SK-N-SH (cell line): Measurements from ENCODE around the gene CD6. TPM values are rescaled to one million over a fixed set of nuclear protein-coding genes. Genes with fewer than 3 reads are reported as not detected.

Source experiments
- CTCF ChIA-PET: fragments of 300-600, 350-600 bp; formaldehyde crosslinking; extraction: SDS; loops from one replicate; lab custom pipeline; 2021; lab: Yijun Ruan, JAX
- POLR2A ChIA-PET: fragments of 350-600 bp; sonication (Branson Sonifier 250); formaldehyde crosslinking; extraction: SDS; loops from one replicate; lab custom pipeline; 2020; ENCODE audit warnings: antibody characterized with exemption, inconsistent platforms; lab: Yijun Ruan, JAX
- DNase-seq: peaks from one replicate; pipeline ENCODE4 v3.0.0; 2012
- H2AFZ ChIP-seq: fragments of 200-600 bp; sonication (generic); 2 replicates; pipeline ENCODE4 v1.8.1; 2016; ENCODE audit warnings: antibody characterized with exemption, mild to moderate bottlenecking, low read depth
- H3F3A ChIP-seq: fragments of 200-600 bp; sonication (generic); replicated peaks from 2 replicates; pipeline ENCODE3; 2016; ENCODE audit warnings: antibody characterized with exemption, mild to moderate bottlenecking; ENCODE audit not compliant: insufficient read depth
- H3K27ac ChIP-seq, 2 experiments: fragments of 200-500 bp in 1 of 2; fragments of 200-600 bp in 1 of 2; sonication (Bioruptor generic) in 1 of 2; sonication (generic), shearing (Covaris generic) in 1 of 2; 2 replicates each; pipeline versions ENCODE4 v1.5.1 to v1.6.1; 2014 to 2016; ENCODE audit warnings: low read depth in 2 of 2, inconsistent platforms in 1 of 2, low read length in 1 of 2, mild to moderate bottlenecking in 1 of 2, mixed read lengths in 1 of 2
- H3K27me3 ChIP-seq: fragments of 200-600 bp; sonication (generic), shearing (Covaris generic); 2 replicates; pipeline ENCODE4 v1.6.1; 2016; ENCODE audit warnings: mixed run types; ENCODE audit not compliant: insufficient read depth
- H3K36me3 ChIP-seq, 2 experiments: fragments of 200-500 bp in 1 of 2; fragments of 200-600 bp in 1 of 2; sonication (Bioruptor generic) in 1 of 2; sonication (generic) in 1 of 2; replicated peaks in 1 of 2; 2 replicates each; pipeline versions ENCODE3 to v1.5.1; 2014 to 2016; ENCODE audit warnings: low read length in 1 of 2, mild to moderate bottlenecking in 1 of 2; ENCODE audit not compliant: insufficient read depth in 2 of 2, control insufficient read depth in 1 of 2
- H3K4me1 ChIP-seq, 2 experiments: fragments of 200-500 bp in 1 of 2; fragments of 200-600 bp in 1 of 2; sonication (Bioruptor generic) in 1 of 2; sonication (generic), shearing (Covaris generic) in 1 of 2; 2 replicates each; pipeline versions ENCODE4 v1.5.1 to v1.6.1; 2014 to 2016; ENCODE audit warnings: low read depth in 1 of 2, low read length in 1 of 2, mixed run types in 1 of 2; ENCODE audit not compliant: insufficient read depth in 2 of 2, control insufficient read depth in 1 of 2
- H3K4me2 ChIP-seq: fragments of 200-600 bp; sonication (generic), shearing (Covaris generic); 2 replicates; pipeline ENCODE4 v1.6.1; 2017; ENCODE audit warnings: mixed run types
- H3K4me3 ChIP-seq, 2 experiments: fragments of 200-500 bp in 1 of 2; fragments of 200-600 bp in 1 of 2; sonication (Bioruptor generic) in 1 of 2; sonication (generic), shearing (Covaris generic) in 1 of 2; 2 replicates each; pipeline versions ENCODE4 v1.5.1 to v1.8.1; 2014 to 2016; ENCODE audit warnings: low read depth in 2 of 2, inconsistent platforms in 1 of 2, low read length in 1 of 2, mild to moderate bottlenecking in 1 of 2, mixed read lengths in 1 of 2, moderate library complexity in 1 of 2
- H3K79me2 ChIP-seq: fragments of 200-600 bp; sonication (generic); 2 replicates; pipeline ENCODE4 v1.8.1; 2017; ENCODE audit warnings: mild to moderate bottlenecking; ENCODE audit not compliant: insufficient read depth
- H3K9ac ChIP-seq: fragments of 200-600 bp; sonication (generic); 2 replicates; pipeline ENCODE4 v1.6.1; 2017; ENCODE audit warnings: mixed run types
- H3K9me2 ChIP-seq: fragments of 200-600 bp; sonication (generic); 2 replicates; pipeline ENCODE4 v1.6.1; 2017; ENCODE audit warnings: mixed run types
- H3K9me3 ChIP-seq: fragments of 200-600 bp; sonication (generic); 2 replicates; pipeline ENCODE4 v1.6.1; 2017; ENCODE audit warnings: mixed run types, mild to moderate bottlenecking, moderate library complexity
- H4K20me1 ChIP-seq: fragments of 200-600 bp; sonication (generic); 2 replicates; pipeline ENCODE4 v1.6.1; 2017; ENCODE audit warnings: mild to moderate bottlenecking, mixed run types; ENCODE audit not compliant: insufficient read depth
- EP300 ChIP-seq, 2 experiments: IDR thresholded peaks; 2 replicates each; pipeline versions ENCODE4 v1.4.0 to v1.6.1; 2012; ENCODE audit warnings: borderline replicate concordance in 1 of 2, low read depth in 1 of 2, low read length in 1 of 2
- EZH2phosphoT487 ChIP-seq: fragments of 200-600 bp; sonication (generic); IDR thresholded peaks from 2 replicates; pipeline ENCODE4 v1.6.1; 2017; ENCODE audit warnings: low read depth, mixed run types, mild to moderate bottlenecking, antibody characterized with exemption, moderate library complexity, borderline replicate concordance
- GABPA ChIP-seq: IDR thresholded peaks from 2 replicates; pipeline ENCODE4 v1.4.0; 2012; ENCODE audit warnings: low read depth, mild to moderate bottlenecking
- IRF3 ChIP-seq: fragments of 150-350 bp; IDR thresholded peaks from 2 replicates; pipeline ENCODE4 v1.6.1; 2016; ENCODE audit warnings: mild to moderate bottlenecking, low read depth, low read length
- MAX ChIP-seq: IDR thresholded peaks from 2 replicates; pipeline ENCODE4 v1.4.0; 2012; ENCODE audit warnings: low read depth
- NFIC ChIP-seq: IDR thresholded peaks from 2 replicates; pipeline ENCODE4 v1.4.0; 2012; ENCODE audit warnings: borderline replicate concordance
- RFX5 ChIP-seq: IDR thresholded peaks from 2 replicates; pipeline ENCODE4 v1.6.1; 2012; ENCODE audit warnings: mild to moderate bottlenecking, improper control_type of control experiment, low read length
- TCF12 ChIP-seq: IDR thresholded peaks from 2 replicates; pipeline ENCODE4 v1.4.0; 2012
- WGBS: methylation state at CpG from one replicate; pipeline ENCODE4 v1.1.6; 2017; ENCODE audit warnings: low lambda C conversion rate; 5-methylcytosine and 5-hydroxymethylcytosine counted together
- polyA plus RNA-seq, 3 experiments: library from polyadenylated mRNA; depleted of rRNA; stranded (reverse); fragments of >200 nt; gene quantifications; 2 replicates each; pipeline ENCODE4 v1.2.3, GENCODE V29; 2012
- TF ChIP-seq, protein P1 (sequence below): IDR thresholded peaks from 2 replicates; pipeline ENCODE4 v1.6.1; 2012; ENCODE audit warnings: mild to moderate bottlenecking, low read depth, low read length, moderate library complexity
- TF ChIP-seq, protein P2 (sequence below): IDR thresholded peaks from 2 replicates; pipeline ENCODE4 v1.4.0; 2012; ENCODE audit warnings: low read depth, borderline replicate concordance

Gene CD6
- polyA plus RNA-seq, 1 of the 3 experiments (the other 2 are of a cell fraction), result not detected

DNA sequence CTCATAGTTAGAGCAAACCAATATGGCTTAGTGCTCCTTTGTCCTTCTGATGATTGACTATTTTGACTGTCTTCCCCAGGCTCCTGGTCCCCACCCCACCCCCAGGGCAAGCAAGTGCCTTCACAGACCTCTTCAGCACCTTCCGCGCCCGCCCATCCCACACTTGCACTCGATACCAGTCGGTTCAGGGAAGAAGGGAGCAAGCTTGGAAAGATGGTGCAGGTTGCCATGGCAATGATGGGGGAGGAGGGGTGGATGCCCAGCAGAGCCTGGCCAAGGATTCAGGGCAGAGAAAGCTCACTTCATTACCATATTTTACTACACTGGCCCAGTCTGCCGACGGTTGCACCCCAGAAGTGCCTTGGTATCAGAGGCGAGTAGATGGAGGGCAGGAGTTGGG lies 45.0 kb upstream of the CD6 start:
- no peak for TF ChIP-seq RFX5
- TF ChIP-seq MAX, result no peak
- TF ChIP-seq TCF12, result no peak
- no peak for TF ChIP-seq EP300 (IDR thresholded peaks at IDR 0.05; ENCODE audit: borderline replicate concordance in 1 of 2, low read depth in 1 of 2, low read length in 1 of 2)
- no peak for TF ChIP-seq GABPA
- no peak for TF ChIP-seq IRF3
- no peak for TF ChIP-seq EZH2phosphoT487
- TF ChIP-seq, protein P1, sequence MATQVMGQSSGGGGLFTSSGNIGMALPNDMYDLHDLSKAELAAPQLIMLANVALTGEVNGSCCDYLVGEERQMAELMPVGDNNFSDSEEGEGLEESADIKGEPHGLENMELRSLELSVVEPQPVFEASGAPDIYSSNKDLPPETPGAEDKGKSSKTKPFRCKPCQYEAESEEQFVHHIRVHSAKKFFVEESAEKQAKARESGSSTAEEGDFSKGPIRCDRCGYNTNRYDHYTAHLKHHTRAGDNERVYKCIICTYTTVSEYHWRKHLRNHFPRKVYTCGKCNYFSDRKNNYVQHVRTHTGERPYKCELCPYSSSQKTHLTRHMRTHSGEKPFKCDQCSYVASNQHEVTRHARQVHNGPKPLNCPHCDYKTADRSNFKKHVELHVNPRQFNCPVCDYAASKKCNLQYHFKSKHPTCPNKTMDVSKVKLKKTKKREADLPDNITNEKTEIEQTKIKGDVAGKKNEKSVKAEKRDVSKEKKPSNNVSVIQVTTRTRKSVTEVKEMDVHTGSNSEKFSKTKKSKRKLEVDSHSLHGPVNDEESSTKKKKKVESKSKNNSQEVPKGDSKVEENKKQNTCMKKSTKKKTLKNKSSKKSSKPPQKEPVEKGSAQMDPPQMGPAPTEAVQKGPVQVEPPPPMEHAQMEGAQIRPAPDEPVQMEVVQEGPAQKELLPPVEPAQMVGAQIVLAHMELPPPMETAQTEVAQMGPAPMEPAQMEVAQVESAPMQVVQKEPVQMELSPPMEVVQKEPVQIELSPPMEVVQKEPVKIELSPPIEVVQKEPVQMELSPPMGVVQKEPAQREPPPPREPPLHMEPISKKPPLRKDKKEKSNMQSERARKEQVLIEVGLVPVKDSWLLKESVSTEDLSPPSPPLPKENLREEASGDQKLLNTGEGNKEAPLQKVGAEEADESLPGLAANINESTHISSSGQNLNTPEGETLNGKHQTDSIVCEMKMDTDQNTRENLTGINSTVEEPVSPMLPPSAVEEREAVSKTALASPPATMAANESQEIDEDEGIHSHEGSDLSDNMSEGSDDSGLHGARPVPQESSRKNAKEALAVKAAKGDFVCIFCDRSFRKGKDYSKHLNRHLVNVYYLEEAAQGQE, result no peak
- TF ChIP-seq NFIC, result no peak
- TF ChIP-seq, protein P2, sequence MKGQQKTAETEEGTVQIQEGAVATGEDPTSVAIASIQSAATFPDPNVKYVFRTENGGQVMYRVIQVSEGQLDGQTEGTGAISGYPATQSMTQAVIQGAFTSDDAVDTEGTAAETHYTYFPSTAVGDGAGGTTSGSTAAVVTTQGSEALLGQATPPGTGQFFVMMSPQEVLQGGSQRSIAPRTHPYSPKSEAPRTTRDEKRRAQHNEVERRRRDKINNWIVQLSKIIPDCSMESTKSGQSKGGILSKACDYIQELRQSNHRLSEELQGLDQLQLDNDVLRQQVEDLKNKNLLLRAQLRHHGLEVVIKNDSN, result no peak
- Histone ChIP-seq H3K27ac (no peak overlapping the region), H3K9ac (no peak overlapping the region), H3K79me2 (no peaks in the 10 kb centered on the region; the same call in 1 of the 2 replicates), H3F3A (no peaks in the 10 kb centered on the region), H2AFZ (no peak overlapping the region), H3K36me3 (peaks cover 0 to 42% of the 10 kb centered on the region in 2 experiments), H3K4me3 (no peak overlapping the region), H3K9me2 (no peaks in the 10 kb centered on the region), H4K20me1 (no peaks in the 10 kb centered on the region), H3K4me2 (no peak overlapping the region), H3K9me3 (no peaks in the 10 kb centered on the region), H3K27me3 (no peaks in the 10 kb centered on the region), H3K4me1 (peaks cover 0 to 28% of the 10 kb centered on the region in 2 experiments; a peak in 3 of 4 replicates)
- 98% methylated on average over 8 of the region's 8 CpGs for WGBS
- peak; percentile 45 for DNase-seq
- ChIA-PET POLR2A (no interaction called here), CTCF (interaction anchor here (0.9 to 1.9 kb wide), 3 partner anchors 10 to 43 kb away, joined by 3 to 6 read pairs (median 3); no protein-coding TSS in a partner anchor)
